ENCODE results near the gene AFAP1L2.

DNA sequence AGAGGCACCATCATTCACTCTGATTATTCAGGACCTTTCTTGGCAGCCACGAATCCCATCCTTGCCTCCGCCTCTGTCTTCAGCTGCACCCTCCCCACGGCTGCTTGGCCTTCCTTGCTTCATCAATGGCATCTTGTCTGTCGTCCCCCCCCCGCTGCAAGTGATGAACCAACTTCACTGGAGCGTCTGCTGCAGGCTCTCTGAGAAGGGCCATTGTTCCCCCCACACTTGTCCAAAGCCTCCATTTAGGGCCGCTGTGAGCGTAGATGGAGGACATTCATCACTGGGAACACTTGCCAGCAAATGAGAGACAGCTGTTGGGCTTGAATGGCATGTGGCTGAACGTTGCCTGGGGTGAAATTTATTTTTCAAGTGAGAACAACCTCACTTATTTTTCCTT, 20.1 kb downstream of the AFAP1L2 start:
- TF ChIP-seq, protein P1, sequence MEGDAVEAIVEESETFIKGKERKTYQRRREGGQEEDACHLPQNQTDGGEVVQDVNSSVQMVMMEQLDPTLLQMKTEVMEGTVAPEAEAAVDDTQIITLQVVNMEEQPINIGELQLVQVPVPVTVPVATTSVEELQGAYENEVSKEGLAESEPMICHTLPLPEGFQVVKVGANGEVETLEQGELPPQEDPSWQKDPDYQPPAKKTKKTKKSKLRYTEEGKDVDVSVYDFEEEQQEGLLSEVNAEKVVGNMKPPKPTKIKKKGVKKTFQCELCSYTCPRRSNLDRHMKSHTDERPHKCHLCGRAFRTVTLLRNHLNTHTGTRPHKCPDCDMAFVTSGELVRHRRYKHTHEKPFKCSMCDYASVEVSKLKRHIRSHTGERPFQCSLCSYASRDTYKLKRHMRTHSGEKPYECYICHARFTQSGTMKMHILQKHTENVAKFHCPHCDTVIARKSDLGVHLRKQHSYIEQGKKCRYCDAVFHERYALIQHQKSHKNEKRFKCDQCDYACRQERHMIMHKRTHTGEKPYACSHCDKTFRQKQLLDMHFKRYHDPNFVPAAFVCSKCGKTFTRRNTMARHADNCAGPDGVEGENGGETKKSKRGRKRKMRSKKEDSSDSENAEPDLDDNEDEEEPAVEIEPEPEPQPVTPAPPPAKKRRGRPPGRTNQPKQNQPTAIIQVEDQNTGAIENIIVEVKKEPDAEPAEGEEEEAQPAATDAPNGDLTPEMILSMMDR (IDR thresholded peaks at IDR 0.05), result no peak
- no peak for TF ChIP-seq POLR2A (IDR thresholded peaks at IDR 0.05)
